Measurements from ENCODE around the gene SYVN1. TPM values are rescaled to one million over a fixed set of nuclear protein-coding genes. Genes with fewer than 3 reads are reported as not detected.
A peak's percentile ranks its signal among the peaks of the same experiment; 100 is the strongest.

The SYVN1 gene
- total RNA-seq, 2 donors from 2014 or later, result 30.4 to 39.5 TPM

DNA sequence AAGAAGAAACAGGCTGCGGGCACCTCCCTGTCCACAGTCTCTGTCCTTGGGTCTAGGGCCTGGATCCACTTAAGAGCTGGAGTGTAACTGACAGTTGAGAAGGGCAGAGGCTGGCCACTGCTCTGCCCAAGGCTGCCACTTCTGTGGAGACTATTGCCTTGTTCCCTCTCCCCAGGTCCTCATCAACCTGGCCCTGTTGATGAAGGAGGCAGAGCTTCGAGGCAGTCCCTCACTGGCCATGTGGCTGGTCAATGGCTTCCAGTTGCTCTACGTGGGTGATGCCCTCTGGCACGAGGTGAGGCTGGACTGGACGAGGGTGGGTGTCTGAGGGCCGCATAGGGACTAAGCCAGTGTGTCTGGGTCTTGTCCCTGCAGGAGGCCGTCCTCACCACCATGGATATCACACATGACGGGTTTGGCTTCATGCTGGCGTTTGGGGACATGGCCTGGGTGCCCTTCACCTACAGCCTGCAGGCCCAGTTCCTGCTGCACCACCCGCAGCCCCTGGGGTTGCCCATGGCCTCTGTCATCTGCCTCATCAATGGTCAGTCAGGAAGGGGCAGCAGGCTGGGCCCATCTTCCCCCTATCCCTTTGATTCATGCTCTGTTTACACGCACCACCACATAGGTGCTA lies 19.7 kb downstream of the SYVN1 start:
- H3K9ac ChIP-seq (ENCODE audit: extremely low read depth, low read length, poor library complexity, severe bottlenecking), result no peak overlapping the region
- no peak overlapping the region for H3K27ac Mint-ChIP-seq
- H3K27me3 Mint-ChIP-seq (ENCODE audit: insufficient read depth), result no peaks in the 10 kb centered on the region
- H3K36me3 Mint-ChIP-seq (ENCODE audit: low read depth), result peaks cover 14% of the 10 kb centered on the region
- WGBS, 2 experiments (ENCODE audit: insufficient coverage in 1 of 2, insufficient read length in 1 of 2), result 93 to 99% methylated on average over 9 to 11 of the region's 11 CpGs
- no peaks in the 10 kb centered on the region for H3K9me3 Mint-ChIP-seq
- H3K4me3 Mint-ChIP-seq, result no peak overlapping the region
- H3K27ac ChIP-seq (ENCODE audit: low read depth, low read length), result no peak overlapping the region
- no peaks in the 10 kb centered on the region for H3K9me3 ChIP-seq (ENCODE audit: control insufficient read depth, low read length)
- H3K4me1 ChIP-seq (ENCODE audit: control insufficient read depth, insufficient read depth, low read length), result peaks cover 8% of the 10 kb centered on the region
- peaks cover 45% of the 10 kb centered on the region for H3K36me3 ChIP-seq (ENCODE audit: control insufficient read depth, insufficient read depth, low read length)
- H3K27me3 ChIP-seq (ENCODE audit: control insufficient read depth, insufficient read depth, low read length, poor library complexity, severe bottlenecking), result no peaks in the 10 kb centered on the region
- TF ChIP-seq, protein P1, sequence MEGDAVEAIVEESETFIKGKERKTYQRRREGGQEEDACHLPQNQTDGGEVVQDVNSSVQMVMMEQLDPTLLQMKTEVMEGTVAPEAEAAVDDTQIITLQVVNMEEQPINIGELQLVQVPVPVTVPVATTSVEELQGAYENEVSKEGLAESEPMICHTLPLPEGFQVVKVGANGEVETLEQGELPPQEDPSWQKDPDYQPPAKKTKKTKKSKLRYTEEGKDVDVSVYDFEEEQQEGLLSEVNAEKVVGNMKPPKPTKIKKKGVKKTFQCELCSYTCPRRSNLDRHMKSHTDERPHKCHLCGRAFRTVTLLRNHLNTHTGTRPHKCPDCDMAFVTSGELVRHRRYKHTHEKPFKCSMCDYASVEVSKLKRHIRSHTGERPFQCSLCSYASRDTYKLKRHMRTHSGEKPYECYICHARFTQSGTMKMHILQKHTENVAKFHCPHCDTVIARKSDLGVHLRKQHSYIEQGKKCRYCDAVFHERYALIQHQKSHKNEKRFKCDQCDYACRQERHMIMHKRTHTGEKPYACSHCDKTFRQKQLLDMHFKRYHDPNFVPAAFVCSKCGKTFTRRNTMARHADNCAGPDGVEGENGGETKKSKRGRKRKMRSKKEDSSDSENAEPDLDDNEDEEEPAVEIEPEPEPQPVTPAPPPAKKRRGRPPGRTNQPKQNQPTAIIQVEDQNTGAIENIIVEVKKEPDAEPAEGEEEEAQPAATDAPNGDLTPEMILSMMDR (conservative IDR thresholded peaks at IDR 0.05), result no peak
- peaks cover 7% of the 10 kb centered on the region for H3K4me1 Mint-ChIP-seq
- no peak for DNase-seq
- H3K4me3 ChIP-seq (ENCODE audit: low read length), result no peak overlapping the region

DNA sequence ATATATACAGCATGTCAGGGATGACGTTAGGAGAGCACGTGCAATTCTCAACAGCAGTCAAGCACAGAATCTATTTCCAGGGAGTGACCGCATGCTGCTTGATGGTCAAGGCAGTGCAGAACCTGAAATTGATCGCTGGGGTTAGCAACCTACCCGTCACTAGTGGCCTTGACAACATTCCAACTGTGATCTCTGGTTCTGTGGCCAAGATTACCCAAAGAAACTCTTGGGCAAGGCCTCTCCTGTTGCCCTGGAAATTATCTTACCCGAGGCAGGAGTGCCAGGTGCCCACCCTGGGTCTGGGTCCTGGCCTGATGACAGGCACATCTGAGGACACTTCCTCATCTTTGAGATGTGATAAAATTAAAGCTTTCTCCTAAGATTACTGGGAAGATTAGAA lies 20.5 kb downstream of the SYVN1 start:
- Mint-ChIP-seq H3K9me3 (no peaks in the 10 kb centered on the region), H3K27me3 (ENCODE audit: insufficient read depth) (no peaks in the 10 kb centered on the region), H3K27ac (no peak overlapping the region), H3K4me3 (peak overlapping the region; percentile 89), H3K36me3 (ENCODE audit: low read depth) (peaks cover 11% of the 10 kb centered on the region), H3K4me1 (peaks cover 7% of the 10 kb centered on the region)
- Histone ChIP-seq H3K9me3 (ENCODE audit: control insufficient read depth, low read length) (no peaks in the 10 kb centered on the region), H3K27me3 (ENCODE audit: control insufficient read depth, insufficient read depth, low read length, poor library complexity, severe bottlenecking) (no peaks in the 10 kb centered on the region), H3K27ac (ENCODE audit: low read depth, low read length) (no peak overlapping the region), H3K36me3 (ENCODE audit: control insufficient read depth, insufficient read depth, low read length) (peaks cover 38% of the 10 kb centered on the region), H3K4me1 (ENCODE audit: control insufficient read depth, insufficient read depth, low read length) (peaks cover 8% of the 10 kb centered on the region), H3K9ac (ENCODE audit: extremely low read depth, low read length, poor library complexity, severe bottlenecking) (no peak overlapping the region), H3K4me3 (ENCODE audit: low read length) (peak overlapping the region; percentile 87)
- DNase-seq, result no peak
- WGBS, 2 experiments (ENCODE audit: insufficient coverage in 1 of 2, insufficient read length in 1 of 2), result 92 to 94% methylated on average over 5 to 6 of the region's 6 CpGs
- TF ChIP-seq, protein P1 (conservative IDR thresholded peaks at IDR 0.05), result no peak

DNA sequence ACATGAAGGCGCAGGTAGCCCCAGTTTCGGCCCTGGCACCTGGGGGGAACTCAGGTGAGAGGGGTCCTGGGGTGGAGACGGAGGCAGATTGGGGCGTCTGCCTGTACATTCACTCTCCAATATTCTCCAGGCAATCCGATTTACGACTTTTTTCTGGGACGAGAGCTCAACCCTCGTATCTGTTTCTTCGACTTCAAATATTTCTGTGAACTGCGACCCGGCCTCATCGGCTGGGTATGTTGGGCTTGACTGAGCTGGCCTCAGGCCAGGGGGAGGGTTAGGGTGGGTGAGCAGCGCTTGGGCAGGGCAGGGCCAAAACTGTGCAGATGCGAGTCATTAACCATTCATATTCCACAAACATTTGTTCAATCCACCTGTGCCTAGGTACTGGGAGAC lies 21.0 kb downstream of the SYVN1 start:
- TF ChIP-seq, protein P1 (conservative IDR thresholded peaks at IDR 0.05), result no peak

More for the DNA sequence above, 21.0 kb downstream of the SYVN1 start:
- no peak overlapping the region for H3K9ac ChIP-seq (ENCODE audit: extremely low read depth, low read length, poor library complexity, severe bottlenecking)
- Mint-ChIP-seq H3K9me3 (no peaks in the 10 kb centered on the region), H3K27ac (peak overlapping the region; percentile 48), H3K4me3 (peak overlapping the region; percentile 89), H3K27me3 (ENCODE audit: insufficient read depth) (no peaks in the 10 kb centered on the region), H3K36me3 (ENCODE audit: low read depth) (peaks cover 8% of the 10 kb centered on the region), H3K4me1 (peaks cover 7% of the 10 kb centered on the region)
- H3K9me3 ChIP-seq (ENCODE audit: control insufficient read depth, low read length), result no peaks in the 10 kb centered on the region
- DNase-seq, result no peak
- H3K27me3 ChIP-seq (ENCODE audit: control insufficient read depth, insufficient read depth, low read length, poor library complexity, severe bottlenecking), result no peaks in the 10 kb centered on the region
- H3K4me1 ChIP-seq (ENCODE audit: control insufficient read depth, insufficient read depth, low read length), result peaks cover 8% of the 10 kb centered on the region
- H3K27ac ChIP-seq (ENCODE audit: low read depth, low read length), result no peak overlapping the region
- H3K4me3 ChIP-seq (ENCODE audit: low read length), result peak overlapping the region; percentile 87
- 76 to 80% methylated on average over 1 to 13 of the region's 14 CpGs for WGBS, 2 experiments (ENCODE audit: insufficient coverage in 1 of 2, insufficient read length in 1 of 2)
- peaks cover 33% of the 10 kb centered on the region for H3K36me3 ChIP-seq (ENCODE audit: control insufficient read depth, insufficient read depth, low read length)
